ENCODE results near the gene RAP1B. TPM values are rescaled to one million over a fixed set of nuclear protein-coding genes. Genes with fewer than 3 reads are reported as not detected.
A peak's percentile ranks its signal among the peaks of the same experiment; 100 is the strongest.

RAP1B gene
- total and polyA plus RNA-seq, 2 donors (not counting 3 experiments of a cell fraction or from before 2014, with no cell fraction given) = 147 to 174 TPM

DNA sequence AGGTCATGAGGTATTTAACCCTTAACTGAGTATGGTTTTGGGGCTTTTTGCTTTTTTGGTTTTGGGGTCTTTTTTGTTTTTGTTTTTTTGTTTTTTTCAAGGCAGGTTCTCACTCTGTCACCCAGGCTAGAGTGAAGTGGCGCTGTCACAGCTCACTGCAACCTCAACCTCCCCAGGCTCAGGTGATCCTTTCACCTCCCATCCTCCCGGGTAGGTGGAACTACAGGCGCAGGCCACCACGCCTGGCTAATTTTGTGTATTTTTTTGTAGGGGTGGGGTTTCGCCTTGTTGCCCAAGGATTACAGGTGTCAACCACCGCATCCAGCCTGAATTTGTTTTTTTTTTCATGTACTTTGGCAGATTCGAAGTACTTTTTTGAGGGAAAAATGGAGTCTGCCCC is 19.9 kb downstream of the RAP1B start:
- H3K9ac ChIP-seq (replicated peaks; ENCODE audit: extremely low read depth, insufficient read depth, low read length) = no peak overlapping the region
- no peak overlapping the region for H3K4me2 ChIP-seq (ENCODE audit: insufficient read depth, low read length)
- no peaks in the 10 kb centered on the region for H3K9me1 ChIP-seq (replicated peaks; ENCODE audit: control insufficient read depth, extremely low read depth, insufficient read depth, low read length)
- peaks cover 100% of the 10 kb centered on the region for H3K79me2 ChIP-seq (ENCODE audit: control insufficient read depth, insufficient read depth, low read length)
- peaks cover 3 to 7% of the 10 kb centered on the region in 2 experiments for H3K36me3 ChIP-seq (ENCODE audit: control insufficient read depth in 2 of 2, extremely low read depth in 1 of 2, insufficient read depth in 2 of 2, low read length in 2 of 2)
- H4K20me1 ChIP-seq (replicated peaks; ENCODE audit: control insufficient read depth, extremely low read depth, insufficient read depth, low read length) = peaks cover 7% of the 10 kb centered on the region
- H3K4me1 ChIP-seq (ENCODE audit: control insufficient read depth, extremely low read depth, insufficient read depth, low read length) = peaks cover 13% of the 10 kb centered on the region
- TF ChIP-seq POLR2A (IDR thresholded peaks at IDR 0.05; ENCODE audit: low read depth, low read length) = no peak
- TF ChIP-seq, protein P1, sequence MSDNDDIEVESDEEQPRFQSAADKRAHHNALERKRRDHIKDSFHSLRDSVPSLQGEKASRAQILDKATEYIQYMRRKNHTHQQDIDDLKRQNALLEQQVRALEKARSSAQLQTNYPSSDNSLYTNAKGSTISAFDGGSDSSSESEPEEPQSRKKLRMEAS (IDR thresholded peaks at IDR 0.05; ENCODE audit: insufficient read depth, insufficient read length) = no peak
- TF ChIP-seq FOS (IDR thresholded peaks at IDR 0.05; ENCODE audit: borderline replicate concordance, insufficient read depth, low read length) = no peak
- ChIA-PET CTCF (no interaction called here), POLR2A (no interaction called here)
- intact Hi-C loops (cut with micrococcal nuclease) = no loop called here
- H3K27me3 ChIP-seq (ENCODE audit: control insufficient read depth in 2 of 2, insufficient read depth in 2 of 2, low read length in 2 of 2) = no peaks in the 10 kb centered on the region
- FAIRE-seq = no peak
- no peak for DNase-seq (ENCODE audit: low read depth, low spot score)
- H2AFZ ChIP-seq (ENCODE audit: low read depth, low read length) = no peak overlapping the region
- H3K27ac ChIP-seq (ENCODE audit: insufficient read depth, low read depth, low read length) = no peak overlapping the region
- no peak overlapping the region for H3K4me3 ChIP-seq (replicated peaks in 1 of 3; ENCODE audit: insufficient read depth in 1 of 3, low read depth in 1 of 3, low read length in 3 of 3)
- H3K9me3 ChIP-seq (replicated peaks; ENCODE audit: control insufficient read depth, insufficient read depth, low read length) = no peaks in the 10 kb centered on the region
- dilution Hi-C loops (cut with MboI; ENCODE audit: extremely low pct_ligation_motif_present, low sequenced_read_pairs) = no loop called here
- no TSS peak for BruUV-seq (replicated peaks)

DNA sequence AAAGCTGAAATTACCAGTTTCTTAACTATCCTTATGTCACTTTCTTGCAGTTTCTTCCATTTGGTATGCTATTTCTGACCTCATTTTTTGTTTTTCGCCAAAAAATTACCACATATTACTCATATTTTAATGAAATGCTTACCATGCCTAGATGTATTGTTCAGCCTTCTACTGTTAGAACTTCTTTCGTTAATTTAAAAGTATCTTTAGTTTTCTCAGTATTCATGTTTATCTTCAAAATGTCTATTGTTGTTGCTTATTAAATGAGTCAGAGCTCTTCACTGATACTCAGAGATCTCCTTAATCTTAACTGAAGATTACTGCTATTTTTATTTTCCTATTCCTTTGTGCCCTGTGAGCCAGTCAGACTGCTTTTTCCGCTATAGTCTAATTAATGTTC is 20.5 kb downstream of the RAP1B start:
- Histone ChIP-seq H3K79me2 (ENCODE audit: control insufficient read depth, insufficient read depth, low read length) (peaks cover 100% of the 10 kb centered on the region), H3K9ac (replicated peaks; ENCODE audit: extremely low read depth, insufficient read depth, low read length) (peak overlapping the region; percentile 28), H4K20me1 (replicated peaks; ENCODE audit: control insufficient read depth, extremely low read depth, insufficient read depth, low read length) (peaks cover 7% of the 10 kb centered on the region), H3K9me1 (replicated peaks; ENCODE audit: control insufficient read depth, extremely low read depth, insufficient read depth, low read length) (no peaks in the 10 kb centered on the region), H3K9me3 (replicated peaks; ENCODE audit: control insufficient read depth, insufficient read depth, low read length) (no peaks in the 10 kb centered on the region), H3K36me3 (ENCODE audit: control insufficient read depth in 2 of 2, extremely low read depth in 1 of 2, insufficient read depth in 2 of 2, low read length in 2 of 2) (peaks cover 3 to 7% of the 10 kb centered on the region in 2 experiments), H3K4me2 (ENCODE audit: insufficient read depth, low read length) (peak overlapping the region; percentile 38), H3K4me3 (replicated peaks in 1 of 3; ENCODE audit: insufficient read depth in 1 of 3, low read depth in 1 of 3, low read length in 3 of 3) (peak overlapping the region in 1 of 3 experiments; percentile 9), H3K27ac (ENCODE audit: insufficient read depth, low read depth, low read length) (peak overlapping the region; percentile 48), H3K27me3 (ENCODE audit: control insufficient read depth in 2 of 2, insufficient read depth in 2 of 2, low read length in 2 of 2) (no peaks in the 10 kb centered on the region), H2AFZ (ENCODE audit: low read depth, low read length) (no peak overlapping the region), H3K4me1 (ENCODE audit: control insufficient read depth, extremely low read depth, insufficient read depth, low read length) (peaks cover 13% of the 10 kb centered on the region)
- dilution Hi-C loops (cut with MboI; ENCODE audit: extremely low pct_ligation_motif_present, low sequenced_read_pairs) (no loop called here), intact Hi-C loops (cut with micrococcal nuclease) (no loop called here)
- TF ChIP-seq, protein P2, sequence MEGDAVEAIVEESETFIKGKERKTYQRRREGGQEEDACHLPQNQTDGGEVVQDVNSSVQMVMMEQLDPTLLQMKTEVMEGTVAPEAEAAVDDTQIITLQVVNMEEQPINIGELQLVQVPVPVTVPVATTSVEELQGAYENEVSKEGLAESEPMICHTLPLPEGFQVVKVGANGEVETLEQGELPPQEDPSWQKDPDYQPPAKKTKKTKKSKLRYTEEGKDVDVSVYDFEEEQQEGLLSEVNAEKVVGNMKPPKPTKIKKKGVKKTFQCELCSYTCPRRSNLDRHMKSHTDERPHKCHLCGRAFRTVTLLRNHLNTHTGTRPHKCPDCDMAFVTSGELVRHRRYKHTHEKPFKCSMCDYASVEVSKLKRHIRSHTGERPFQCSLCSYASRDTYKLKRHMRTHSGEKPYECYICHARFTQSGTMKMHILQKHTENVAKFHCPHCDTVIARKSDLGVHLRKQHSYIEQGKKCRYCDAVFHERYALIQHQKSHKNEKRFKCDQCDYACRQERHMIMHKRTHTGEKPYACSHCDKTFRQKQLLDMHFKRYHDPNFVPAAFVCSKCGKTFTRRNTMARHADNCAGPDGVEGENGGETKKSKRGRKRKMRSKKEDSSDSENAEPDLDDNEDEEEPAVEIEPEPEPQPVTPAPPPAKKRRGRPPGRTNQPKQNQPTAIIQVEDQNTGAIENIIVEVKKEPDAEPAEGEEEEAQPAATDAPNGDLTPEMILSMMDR (IDR thresholded peaks at IDR 0.05; ENCODE audit: extremely low read depth in 1 of 2, insufficient read depth in 1 of 2, low read depth in 1 of 2, low read length in 2 of 2) = no peak
- TF ChIP-seq MYC (IDR thresholded peaks at IDR 0.05; ENCODE audit: low read depth, low read length) = no peak
- no peak for TF ChIP-seq EZH2 (IDR thresholded peaks at IDR 0.05; ENCODE audit: borderline replicate concordance, low read depth, low read length, severe bottlenecking)
- TF ChIP-seq GATA2 (IDR thresholded peaks at IDR 0.05; ENCODE audit: insufficient read depth, insufficient read length, low read depth, low read length) = no peak
- no peak for TF ChIP-seq POLR2A (IDR thresholded peaks at IDR 0.05; ENCODE audit: low read depth, low read length)
- no peak for TF ChIP-seq JUN (IDR thresholded peaks at IDR 0.05; ENCODE audit: borderline replicate concordance, insufficient read depth, insufficient read length, low read depth)
- TF ChIP-seq, protein P1 (IDR thresholded peaks at IDR 0.05; ENCODE audit: insufficient read depth, insufficient read length) = no peak
- TF ChIP-seq FOS (IDR thresholded peaks at IDR 0.05; ENCODE audit: borderline replicate concordance, insufficient read depth, low read length) = no peak
- DNase-seq (ENCODE audit: low read depth, low spot score) (peak; percentile 29), FAIRE-seq (peak; percentile 68)
- POLR2A ChIA-PET = no interaction called here
- CTCF ChIA-PET = no interaction called here
- BruUV-seq (replicated peaks) = no TSS peak
